Liver (tissue), 9 donors: Measurements from ENCODE around the gene PIR. TPM values are rescaled to one million over a fixed set of nuclear protein-coding genes. Genes with fewer than 3 reads are reported as not detected.

Experiments
- DNase-seq: peaks from one replicate; pipeline ENCODE4 v3.0.0-alpha.2; 2017; ENCODE audit warnings: low spot score
- H3K27ac ChIP-seq, 2 donors: one replicate each; pipeline ENCODE4 v1.7.0; 2013; ENCODE audit warnings: inconsistent platforms in 2 of 2, low read length in 2 of 2, control low read depth in 1 of 2, low read depth in 1 of 2, mild to moderate bottlenecking in 1 of 2
- H3K27me3 ChIP-seq, 4 donors: one replicate each; pipeline versions ENCODE4 v1.6.1 to v1.7.0; 2013; ENCODE audit warnings: low read length in 3 of 4, inconsistent platforms in 1 of 4, mild to moderate bottlenecking in 1 of 4, moderate library complexity in 1 of 4; ENCODE audit not compliant: control insufficient read depth in 4 of 4, insufficient read depth in 4 of 4
- H3K36me3 ChIP-seq, 4 donors: one replicate each; pipeline versions ENCODE4 v1.6.1 to v1.7.0; 2013; ENCODE audit warnings: low read length in 3 of 4, mild to moderate bottlenecking in 3 of 4, low read depth in 1 of 4, moderate library complexity in 1 of 4; ENCODE audit not compliant: control insufficient read depth in 4 of 4, insufficient read depth in 3 of 4
- H3K4me1 ChIP-seq, 4 donors: one replicate each; pipeline versions ENCODE4 v1.6.1 to v1.7.0; 2013; ENCODE audit warnings: low read length in 3 of 4, mild to moderate bottlenecking in 3 of 4, moderate library complexity in 1 of 4; ENCODE audit not compliant: control insufficient read depth in 4 of 4, insufficient read depth in 4 of 4
- H3K4me3 ChIP-seq, 3 donors: one replicate each; pipeline versions ENCODE4 v1.6.1 to v1.7.0; 2013; ENCODE audit warnings: low read length in 3 of 3, control low read depth in 1 of 3, low read depth in 1 of 3, mild to moderate bottlenecking in 1 of 3
- H3K9ac ChIP-seq, 2 donors: one replicate each; pipeline ENCODE4 v1.7.0; 2013; ENCODE audit warnings: low read length in 2 of 2, mild to moderate bottlenecking in 2 of 2, moderate library complexity in 2 of 2, control low read depth in 1 of 2, low read depth in 1 of 2
- H3K9me3 ChIP-seq, 4 donors: one replicate each; pipeline versions ENCODE4 v1.6.1 to v1.7.0; 2013; ENCODE audit warnings: low read length in 3 of 4; ENCODE audit not compliant: control insufficient read depth in 4 of 4
- EGR1 ChIP-seq, 2 donors: IDR thresholded peaks; 2 replicates each; pipeline ENCODE4 v1.6.1; 2016 to 2018; ENCODE audit warnings: antibody characterized with exemption in 2 of 2, low read depth in 2 of 2
- FOXA1 ChIP-seq: IDR thresholded peaks from 2 replicates; pipeline ENCODE4 v1.6.1; 2016; ENCODE audit warnings: antibody characterized with exemption
- FOXA2 ChIP-seq: IDR thresholded peaks from 2 replicates; pipeline ENCODE4 v1.6.1; 2016; ENCODE audit warnings: antibody characterized with exemption
- HNF4G ChIP-seq: IDR thresholded peaks from 2 replicates; pipeline ENCODE4 v1.6.1; 2016; ENCODE audit warnings: antibody characterized with exemption
- JUND ChIP-seq, 2 donors: IDR thresholded peaks; 2 replicates each; pipeline ENCODE4 v1.6.1; 2016; ENCODE audit warnings: antibody characterized with exemption in 2 of 2
- NR2F2 ChIP-seq: IDR thresholded peaks from 2 replicates; pipeline ENCODE4 v1.6.1; 2016; ENCODE audit warnings: antibody characterized with exemption
- RAD21 ChIP-seq, 2 donors: IDR thresholded peaks; 2 replicates each; pipeline ENCODE4 v1.6.1; 2016; ENCODE audit warnings: antibody characterized with exemption in 2 of 2, mild to moderate bottlenecking in 2 of 2
- SP1 ChIP-seq: IDR thresholded peaks from 2 replicates; pipeline ENCODE4 v1.6.1; 2018; ENCODE audit warnings: antibody characterized with exemption, mild to moderate bottlenecking
- TAF1 ChIP-seq: conservative IDR thresholded peaks from 2 replicates; pipeline ENCODE4 v1.6.1; 2016; ENCODE audit warnings: antibody characterized with exemption, mild to moderate bottlenecking
- WGBS: extraction: QIAGEN DNeasy Blood & Tissue Kit; methylation state at CpG from one replicate; pipeline ENCODE4 v1.1.7; 2013; 5-methylcytosine and 5-hydroxymethylcytosine counted together
- polyA plus RNA-seq, 2 donors: library from polyadenylated mRNA; stranded (reverse) in 1 of 2; unstranded in 1 of 2; fragments of 200-250 nt in 1 of 2; fragments of >200 nt in 1 of 2; fragmentation: Nextera tagmentation in 1 of 2; extraction: Ambion mirVana in 1 of 2; gene quantifications; one replicate each; pipeline versions ENCODE4 v1.2.1 to v1.2.3, GENCODE V29; 2013 to 2015
- total RNA-seq, 2 donors: library from RNA; depleted of rRNA; stranded (reverse); fragments of >200 nt; gene quantifications; one replicate each; pipeline ENCODE4 v1.2.3, GENCODE V29; 2014
- TF ChIP-seq, protein P1 (sequence below): fragments of 150-350 bp; IDR thresholded peaks from 2 replicates; pipeline ENCODE4 v1.5.1; 2017; ENCODE audit warnings: improper control_type of control experiment, low read depth, low read length; ENCODE audit not compliant: missing input control
- TF ChIP-seq, protein P2 (sequence below): IDR thresholded peaks from 2 replicates; pipeline ENCODE4 v1.6.1; 2016; ENCODE audit warnings: antibody characterized with exemption
- donor health status: healthy.
- donor health status: healthy.
- donor health status: healthy.
- donor health status: healthy.
- donor health status: healthy.

The PIR gene
- total and polyA plus RNA-seq, 4 donors, result 9.0 to 24.7 (median 17.0) TPM

GRCh38 chrX:15499976-15500375 lies 6.8 kb upstream of the PIR start:
- H3K36me3 ChIP-seq, result no peaks in the 10 kb centered on the region
- no peaks in the 10 kb centered on the region for H3K4me1 ChIP-seq
- 93% methylated on average over 3 of the region's 3 CpGs for WGBS
- no peaks in the 10 kb centered on the region for H3K9me3 ChIP-seq
- no peak overlapping the region for H3K4me3 ChIP-seq
- DNase-seq, result no peak
- no peak overlapping the region for H3K9ac ChIP-seq
- TF ChIP-seq, protein P1, sequence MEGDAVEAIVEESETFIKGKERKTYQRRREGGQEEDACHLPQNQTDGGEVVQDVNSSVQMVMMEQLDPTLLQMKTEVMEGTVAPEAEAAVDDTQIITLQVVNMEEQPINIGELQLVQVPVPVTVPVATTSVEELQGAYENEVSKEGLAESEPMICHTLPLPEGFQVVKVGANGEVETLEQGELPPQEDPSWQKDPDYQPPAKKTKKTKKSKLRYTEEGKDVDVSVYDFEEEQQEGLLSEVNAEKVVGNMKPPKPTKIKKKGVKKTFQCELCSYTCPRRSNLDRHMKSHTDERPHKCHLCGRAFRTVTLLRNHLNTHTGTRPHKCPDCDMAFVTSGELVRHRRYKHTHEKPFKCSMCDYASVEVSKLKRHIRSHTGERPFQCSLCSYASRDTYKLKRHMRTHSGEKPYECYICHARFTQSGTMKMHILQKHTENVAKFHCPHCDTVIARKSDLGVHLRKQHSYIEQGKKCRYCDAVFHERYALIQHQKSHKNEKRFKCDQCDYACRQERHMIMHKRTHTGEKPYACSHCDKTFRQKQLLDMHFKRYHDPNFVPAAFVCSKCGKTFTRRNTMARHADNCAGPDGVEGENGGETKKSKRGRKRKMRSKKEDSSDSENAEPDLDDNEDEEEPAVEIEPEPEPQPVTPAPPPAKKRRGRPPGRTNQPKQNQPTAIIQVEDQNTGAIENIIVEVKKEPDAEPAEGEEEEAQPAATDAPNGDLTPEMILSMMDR, result no peak
- no peaks in the 10 kb centered on the region for H3K27me3 ChIP-seq
- no peak overlapping the region for H3K27ac ChIP-seq

DNA sequence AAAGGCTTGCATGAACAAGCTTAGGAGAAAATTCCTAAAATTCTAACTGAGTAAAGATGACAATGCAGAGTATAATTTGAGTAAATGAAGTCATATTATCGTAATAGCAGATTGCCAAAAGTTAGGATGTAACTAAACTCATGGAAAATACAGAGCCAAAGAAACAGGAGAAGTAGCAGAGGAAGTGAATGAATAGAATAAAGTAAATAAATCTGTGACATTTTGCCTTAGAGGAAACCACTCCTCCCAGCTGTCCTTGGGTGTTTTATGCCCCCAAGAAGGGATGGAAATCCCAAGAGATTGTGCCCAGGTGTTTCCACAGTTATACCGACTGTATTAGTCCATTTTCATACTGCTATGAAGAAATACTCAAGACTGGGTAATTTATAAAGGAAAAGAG lies 5.6 kb upstream of the PIR start:
- DNase-seq, result no peak
- no peaks in the 10 kb centered on the region for H3K36me3 ChIP-seq
- no peaks in the 10 kb centered on the region for H3K27me3 ChIP-seq
- 80% methylated on average over 2 of the region's 2 CpGs for WGBS
- no peak overlapping the region for H3K27ac ChIP-seq
- no peak for TF ChIP-seq NR2F2
- no peak for TF ChIP-seq HNF4G
- no peak for TF ChIP-seq EGR1 (IDR thresholded peaks at IDR 0.05; ENCODE audit: low read depth in 2 of 2)
- TF ChIP-seq FOXA1, result no peak
- TF ChIP-seq JUND (IDR thresholded peaks at IDR 0.05), result no peak
- TF ChIP-seq, protein P1, result no peak
- no peak for TF ChIP-seq SP1
- TF ChIP-seq, protein P2, sequence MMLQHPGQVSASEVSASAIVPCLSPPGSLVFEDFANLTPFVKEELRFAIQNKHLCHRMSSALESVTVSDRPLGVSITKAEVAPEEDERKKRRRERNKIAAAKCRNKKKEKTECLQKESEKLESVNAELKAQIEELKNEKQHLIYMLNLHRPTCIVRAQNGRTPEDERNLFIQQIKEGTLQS, result no peak
- TF ChIP-seq FOXA2, result no peak
- TF ChIP-seq RAD21 (IDR thresholded peaks at IDR 0.05), result no peak
- no peak for TF ChIP-seq TAF1
- no peak overlapping the region for H3K9ac ChIP-seq
- H3K4me1 ChIP-seq, result no peaks in the 10 kb centered on the region
- no peak overlapping the region for H3K4me3 ChIP-seq
- H3K9me3 ChIP-seq, result no peaks in the 10 kb centered on the region

DNA sequence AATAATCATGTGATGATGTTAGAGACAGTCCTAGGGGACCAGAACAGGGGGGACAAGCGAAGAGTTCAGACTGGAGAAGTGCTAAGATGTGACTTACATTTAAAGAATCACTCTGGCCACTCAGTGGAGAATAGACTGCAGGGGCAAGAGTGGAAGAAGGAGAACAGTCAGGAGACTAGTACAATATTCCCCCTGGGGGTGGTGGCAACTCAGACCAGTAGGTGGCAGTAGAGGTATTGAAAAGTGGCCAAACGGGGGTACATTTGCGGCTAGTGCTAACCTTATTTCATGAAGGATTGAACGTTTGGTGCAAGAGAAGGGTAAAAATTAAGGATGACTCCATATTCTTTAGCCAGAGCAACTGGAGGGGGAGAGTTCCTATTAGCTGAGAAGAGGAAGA lies 4.7 kb upstream of the PIR start:
- WGBS, result 8% methylated on average over 4 of the region's 4 CpGs
- no peaks in the 10 kb centered on the region for H3K27me3 ChIP-seq
- H3K4me3 ChIP-seq, result no peak overlapping the region
- DNase-seq, result peak; percentile 67
- H3K27ac ChIP-seq, result no peak overlapping the region
- no peak overlapping the region for H3K9ac ChIP-seq
- H3K36me3 ChIP-seq, result no peaks in the 10 kb centered on the region
- no peaks in the 10 kb centered on the region for H3K9me3 ChIP-seq
- no peak for TF ChIP-seq TAF1
- TF ChIP-seq, protein P2, result no peak
- TF ChIP-seq, protein P1, result peak; percentile 62
- peak; percentile 59 to 77 for TF ChIP-seq RAD21 (IDR thresholded peaks at IDR 0.05)
- peaks cover 0 to 1% (median 0%) of the 10 kb centered on the region in 4 donors for H3K4me1 ChIP-seq
